ENCODE data around the gene CYRIA.

The CYRIA gene

GRCh38 chr2:16658076-16658739 is 7.4 kb downstream of the CYRIA start:
- Histone ChIP-seq H3K9me3 (ENCODE audit: insufficient read depth, low read length) (no peaks in the 10 kb centered on the region), H3K9ac (ENCODE audit: low read length) (no peak overlapping the region), H3K79me2 (ENCODE audit: low read length) (peaks cover 5% of the 10 kb centered on the region), H3K4me2 (ENCODE audit: low read length) (peak overlapping the region; percentile 71), H3K4me1 (ENCODE audit: low read length) (peaks cover 97% of the 10 kb centered on the region), H3K27me3 (ENCODE audit: low read depth, low read length) (no peaks in the 10 kb centered on the region), H3K27ac (ENCODE audit: low read length) (peak overlapping the region; percentile 90; the same call in 1 of the 2 replicates), H4K20me1 (ENCODE audit: insufficient read depth, low read length) (no peaks in the 10 kb centered on the region), H3K4me3 (ENCODE audit: low read length) (peak overlapping the region; percentile 31), H2AFZ (ENCODE audit: low read depth, low read length) (no peak overlapping the region), H3K36me3 (replicated peaks; ENCODE audit: low read depth, low read length) (peaks cover 2% of the 10 kb centered on the region)
- TF ChIP-seq CTCF (IDR thresholded peaks at IDR 0.05; ENCODE audit: low read depth, low read length) = no peak
- no peak for TF ChIP-seq EZH2phosphoT487 (IDR thresholded peaks at IDR 0.05; ENCODE audit: low read depth)

GRCh38 chr2:16657671-16658070 is 8.0 kb downstream of the CYRIA start:
- peak overlapping the region; percentile 71 for H3K4me2 ChIP-seq (ENCODE audit: low read length)
- H4K20me1 ChIP-seq (ENCODE audit: insufficient read depth, low read length) = no peaks in the 10 kb centered on the region
- H3K9ac ChIP-seq (ENCODE audit: low read length) = no peak overlapping the region
- H2AFZ ChIP-seq (ENCODE audit: low read depth, low read length) = no peak overlapping the region
- peaks cover 97% of the 10 kb centered on the region for H3K4me1 ChIP-seq (ENCODE audit: low read length)
- H3K9me3 ChIP-seq (ENCODE audit: insufficient read depth, low read length) = no peaks in the 10 kb centered on the region
- peaks cover 5% of the 10 kb centered on the region for H3K79me2 ChIP-seq (ENCODE audit: low read length)
- no peaks in the 10 kb centered on the region for H3K27me3 ChIP-seq (ENCODE audit: low read depth, low read length)
- H3K36me3 ChIP-seq (replicated peaks; ENCODE audit: low read depth, low read length) = peaks cover 2% of the 10 kb centered on the region
- TF ChIP-seq EZH2phosphoT487 (IDR thresholded peaks at IDR 0.05; ENCODE audit: low read depth) (no peak), CTCF (IDR thresholded peaks at IDR 0.05; ENCODE audit: low read depth, low read length) (no peak)
- H3K27ac ChIP-seq (ENCODE audit: low read length) = peak overlapping the region; percentile 90
- H3K4me3 ChIP-seq (ENCODE audit: low read length) = peak overlapping the region; percentile 31

GRCh38 chr2:16656784-16657391 is 8.7 kb downstream of the CYRIA start:
- H3K9me3 ChIP-seq (ENCODE audit: insufficient read depth, low read length) = no peaks in the 10 kb centered on the region
- no peak overlapping the region for H2AFZ ChIP-seq (ENCODE audit: low read depth, low read length)
- H3K4me2 ChIP-seq (ENCODE audit: low read length) = peak overlapping the region; percentile 71
- H3K79me2 ChIP-seq (ENCODE audit: low read length) = peaks cover 5% of the 10 kb centered on the region
- no peaks in the 10 kb centered on the region for H4K20me1 ChIP-seq (ENCODE audit: insufficient read depth, low read length)
- peak overlapping the region; percentile 52 for H3K9ac ChIP-seq (ENCODE audit: low read length)
- peak overlapping the region; percentile 90 for H3K27ac ChIP-seq (ENCODE audit: low read length)
- peaks cover 2% of the 10 kb centered on the region for H3K36me3 ChIP-seq (replicated peaks; ENCODE audit: low read depth, low read length)
- peaks cover 91% of the 10 kb centered on the region for H3K4me1 ChIP-seq (ENCODE audit: low read length)
- peak overlapping the region; percentile 55 for H3K4me3 ChIP-seq (ENCODE audit: low read length)
- TF ChIP-seq EZH2phosphoT487 (IDR thresholded peaks at IDR 0.05; ENCODE audit: low read depth) (no peak), CTCF (IDR thresholded peaks at IDR 0.05; ENCODE audit: low read depth, low read length) (no peak)
- no peaks in the 10 kb centered on the region for H3K27me3 ChIP-seq (ENCODE audit: low read depth, low read length)

DNA sequence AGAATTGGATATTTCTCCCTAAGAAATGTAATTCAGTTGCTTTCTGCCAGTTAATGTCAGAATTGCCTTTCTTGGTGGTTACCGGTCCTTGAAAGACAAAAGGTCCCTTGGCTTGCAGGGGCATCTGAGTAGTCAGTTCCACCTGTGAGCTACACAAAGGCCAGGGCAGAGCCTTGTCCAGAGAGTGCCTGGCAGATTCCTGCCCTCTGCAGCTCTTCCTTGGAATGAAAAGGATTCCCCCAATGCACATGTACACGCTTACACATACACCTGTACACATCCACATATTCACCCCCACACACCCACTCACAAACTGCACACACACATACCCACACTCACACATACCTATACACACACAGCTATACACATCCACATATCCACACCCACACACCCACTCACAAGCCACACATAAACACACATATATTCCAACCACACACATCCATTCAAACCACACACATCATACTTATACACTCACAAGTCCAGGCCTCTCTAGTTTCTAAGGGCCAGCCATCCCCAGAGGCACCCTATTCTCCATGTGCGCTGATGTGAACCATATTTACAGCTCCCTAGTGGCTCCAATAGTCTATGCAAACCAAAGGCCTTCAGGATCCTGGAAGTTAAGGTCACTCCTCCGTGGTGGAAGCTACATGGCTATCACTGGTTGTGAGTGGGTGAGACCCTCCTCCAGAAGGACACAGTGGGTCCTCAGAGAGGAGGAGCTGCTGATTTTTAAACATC is 9.6 kb downstream of the CYRIA start:
- no peaks in the 10 kb centered on the region for H3K27me3 ChIP-seq (ENCODE audit: low read depth, low read length)
- H3K36me3 ChIP-seq (replicated peaks; ENCODE audit: low read depth, low read length) = peaks cover 2% of the 10 kb centered on the region
- peaks cover 5% of the 10 kb centered on the region for H3K79me2 ChIP-seq (ENCODE audit: low read length)
- H3K4me2 ChIP-seq (ENCODE audit: low read length) = peak overlapping the region; percentile 71
- no peak overlapping the region for H2AFZ ChIP-seq (ENCODE audit: low read depth, low read length)
- H3K4me3 ChIP-seq (ENCODE audit: low read length) = peak overlapping the region; percentile 55
- peak overlapping the region; percentile 90 for H3K27ac ChIP-seq (ENCODE audit: low read length)
- peak overlapping the region; percentile 52; the same call in 1 of the 2 replicates for H3K9ac ChIP-seq (ENCODE audit: low read length)
- H4K20me1 ChIP-seq (ENCODE audit: insufficient read depth, low read length) = no peaks in the 10 kb centered on the region
- H3K4me1 ChIP-seq (ENCODE audit: low read length) = peaks cover 86% of the 10 kb centered on the region
- TF ChIP-seq EZH2phosphoT487 (IDR thresholded peaks at IDR 0.05; ENCODE audit: low read depth) = no peak
- TF ChIP-seq CTCF (IDR thresholded peaks at IDR 0.05; ENCODE audit: low read depth, low read length) = no peak
- no peaks in the 10 kb centered on the region for H3K9me3 ChIP-seq (ENCODE audit: insufficient read depth, low read length)

All from OCI-LY3 (cell line).